Keratinocyte (primary cell): ENCODE data around the gene ABR.

ENCODE experiments used
- EZH2 ChIP-seq: IDR thresholded peaks from one replicate; pipeline ENCODE4 v1.6.1; 2012; ENCODE audit warnings: inconsistent platforms, mild to moderate bottlenecking, low read length, moderate library complexity
- TF ChIP-seq, protein P1 (sequence below), 3 experiments: IDR thresholded peaks in 1 of 3; conservative IDR thresholded peaks in 1 of 3; optimal IDR thresholded peaks in 1 of 3; 2 replicates in 2 of 3; 3 replicates in 1 of 3; pipeline versions ENCODE3 to v1.5.1; 2011; ENCODE audit warnings: low read length in 3 of 3, mild to moderate bottlenecking in 3 of 3, moderate library complexity in 2 of 3, control low read depth in 1 of 3, inconsistent platforms in 1 of 3; ENCODE audit not compliant: insufficient read depth in 2 of 3; ENCODE audit errors: extremely low read depth in 1 of 3

DNA sequence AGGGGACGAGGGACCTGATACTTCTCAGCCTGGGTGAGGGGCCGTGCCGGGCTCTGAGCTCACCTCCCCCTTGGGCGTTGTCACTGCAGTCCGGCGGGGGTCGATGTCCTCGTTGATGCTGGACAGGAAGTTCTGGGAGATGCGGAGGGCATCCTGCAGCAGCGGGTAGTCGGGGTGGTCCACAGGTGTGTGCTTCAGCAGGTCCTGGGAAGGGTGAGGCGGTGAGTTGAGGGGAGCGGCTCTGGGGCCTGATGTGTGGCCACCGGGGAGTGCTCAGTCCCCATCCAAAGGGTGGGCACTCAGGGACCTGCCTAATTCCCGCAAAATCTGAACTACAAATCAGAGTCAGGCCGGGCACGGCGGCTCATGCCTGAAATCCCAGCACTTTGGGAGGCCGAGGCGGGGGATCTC, 107.2 kb downstream of the ABR start:
- TF ChIP-seq, protein P1, sequence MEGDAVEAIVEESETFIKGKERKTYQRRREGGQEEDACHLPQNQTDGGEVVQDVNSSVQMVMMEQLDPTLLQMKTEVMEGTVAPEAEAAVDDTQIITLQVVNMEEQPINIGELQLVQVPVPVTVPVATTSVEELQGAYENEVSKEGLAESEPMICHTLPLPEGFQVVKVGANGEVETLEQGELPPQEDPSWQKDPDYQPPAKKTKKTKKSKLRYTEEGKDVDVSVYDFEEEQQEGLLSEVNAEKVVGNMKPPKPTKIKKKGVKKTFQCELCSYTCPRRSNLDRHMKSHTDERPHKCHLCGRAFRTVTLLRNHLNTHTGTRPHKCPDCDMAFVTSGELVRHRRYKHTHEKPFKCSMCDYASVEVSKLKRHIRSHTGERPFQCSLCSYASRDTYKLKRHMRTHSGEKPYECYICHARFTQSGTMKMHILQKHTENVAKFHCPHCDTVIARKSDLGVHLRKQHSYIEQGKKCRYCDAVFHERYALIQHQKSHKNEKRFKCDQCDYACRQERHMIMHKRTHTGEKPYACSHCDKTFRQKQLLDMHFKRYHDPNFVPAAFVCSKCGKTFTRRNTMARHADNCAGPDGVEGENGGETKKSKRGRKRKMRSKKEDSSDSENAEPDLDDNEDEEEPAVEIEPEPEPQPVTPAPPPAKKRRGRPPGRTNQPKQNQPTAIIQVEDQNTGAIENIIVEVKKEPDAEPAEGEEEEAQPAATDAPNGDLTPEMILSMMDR (optimal IDR thresholded peaks at IDR 0.05 in 1 of 3, IDR thresholded peaks at IDR 0.05 in 1 of 3, conservative IDR thresholded peaks at IDR 0.05 in 1 of 3; ENCODE audit: extremely low read depth in 1 of 3, insufficient read depth in 2 of 3, low read length in 3 of 3): no peak
- no peak for TF ChIP-seq EZH2
